NCI-H524 (cell line): Measurements from ENCODE around the gene MASTL.

Source experiments
- DNase-seq, 2 experiments: peaks; one replicate each; lab custom pipeline; 2025; lab: John Stamatoyannopoulos, UW

Gene MASTL

GRCh38 chr10:27225642-27226257 lies 70.6 kb downstream of the MASTL start:
- DNase-seq, result no peak

- DNase-seq, result no peak
Measured at GRCh38 chr10:27230022-27230421, 74.9 kb downstream of the MASTL start.

DNA sequence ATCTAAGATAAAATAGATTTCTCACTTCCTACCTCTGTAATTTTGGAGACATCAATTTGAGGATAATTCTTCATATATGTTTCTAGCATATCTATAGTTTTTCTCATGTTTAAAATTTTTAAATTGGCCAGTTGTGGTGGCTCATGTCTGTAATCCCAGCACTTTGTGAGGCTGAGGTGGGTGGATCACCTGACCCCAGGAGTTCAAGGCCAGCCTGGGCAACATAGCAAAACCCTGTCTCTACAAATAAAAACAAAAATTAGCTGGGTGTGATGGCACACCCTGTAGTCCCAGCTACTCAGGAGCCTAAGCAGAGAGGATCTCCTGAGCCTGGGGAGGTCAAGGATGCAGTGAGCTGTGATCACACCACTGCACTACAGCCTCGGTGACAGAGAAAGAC lies 80.6 kb downstream of the MASTL start:
- DNase-seq, result no peak
